HL-60 (cell line): ENCODE data around the gene WWOX.

Experiments used
- GABPA ChIP-seq: IDR thresholded peaks from 2 replicates; pipeline ENCODE4 v1.6.1; 2012; ENCODE audit warnings: low read depth
- TF ChIP-seq, protein P1 (sequence below): IDR thresholded peaks from one replicate; pipeline ENCODE4 v1.5.1; 2011; ENCODE audit warnings: low read length, control low read depth, inconsistent platforms; ENCODE audit not compliant: insufficient read depth

DNA sequence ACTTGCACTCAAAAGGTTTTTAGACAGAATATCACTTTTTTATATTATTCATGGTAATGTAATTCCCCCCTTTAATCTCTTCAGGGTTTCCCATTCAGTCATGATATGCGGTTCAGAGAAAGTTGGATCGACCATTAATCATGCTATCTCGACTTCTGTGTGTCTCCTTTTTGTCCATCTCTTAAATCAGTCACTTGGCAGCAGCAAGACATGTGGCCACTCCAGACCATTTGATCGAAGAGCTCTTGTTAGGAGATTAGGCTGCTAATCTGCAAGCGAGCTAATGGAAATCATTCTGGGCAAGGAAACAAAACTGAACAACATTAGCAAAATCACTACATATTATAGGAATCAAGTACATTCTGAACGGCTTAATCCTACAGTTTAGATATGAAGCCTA, 449.9 kb downstream of the WWOX start:
- TF ChIP-seq, protein P1, sequence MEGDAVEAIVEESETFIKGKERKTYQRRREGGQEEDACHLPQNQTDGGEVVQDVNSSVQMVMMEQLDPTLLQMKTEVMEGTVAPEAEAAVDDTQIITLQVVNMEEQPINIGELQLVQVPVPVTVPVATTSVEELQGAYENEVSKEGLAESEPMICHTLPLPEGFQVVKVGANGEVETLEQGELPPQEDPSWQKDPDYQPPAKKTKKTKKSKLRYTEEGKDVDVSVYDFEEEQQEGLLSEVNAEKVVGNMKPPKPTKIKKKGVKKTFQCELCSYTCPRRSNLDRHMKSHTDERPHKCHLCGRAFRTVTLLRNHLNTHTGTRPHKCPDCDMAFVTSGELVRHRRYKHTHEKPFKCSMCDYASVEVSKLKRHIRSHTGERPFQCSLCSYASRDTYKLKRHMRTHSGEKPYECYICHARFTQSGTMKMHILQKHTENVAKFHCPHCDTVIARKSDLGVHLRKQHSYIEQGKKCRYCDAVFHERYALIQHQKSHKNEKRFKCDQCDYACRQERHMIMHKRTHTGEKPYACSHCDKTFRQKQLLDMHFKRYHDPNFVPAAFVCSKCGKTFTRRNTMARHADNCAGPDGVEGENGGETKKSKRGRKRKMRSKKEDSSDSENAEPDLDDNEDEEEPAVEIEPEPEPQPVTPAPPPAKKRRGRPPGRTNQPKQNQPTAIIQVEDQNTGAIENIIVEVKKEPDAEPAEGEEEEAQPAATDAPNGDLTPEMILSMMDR: no peak
- TF ChIP-seq GABPA: no peak
